GM23248 (cell line): ENCODE results near the gene POLR1A. TPM values are rescaled to one million over a fixed set of nuclear protein-coding genes. Genes with fewer than 3 reads are reported as not detected.

Experiments
- DNase-seq: peaks from one replicate; pipeline ENCODE4 v3.0.0-alpha.2; 2015
- H2AFZ ChIP-seq: fragments of 200-600 bp; sonication (generic); 2 replicates; pipeline ENCODE4 v1.6.1; 2016; ENCODE audit warnings: antibody characterized with exemption
- H3F3A ChIP-seq: fragments of 200-600 bp; sonication (generic); 2 replicates; pipeline ENCODE4 v1.6.1; 2016; ENCODE audit warnings: mild to moderate bottlenecking, antibody characterized with exemption, mixed run types; ENCODE audit not compliant: insufficient read depth
- H3K27ac ChIP-seq: fragments of 200-600 bp; sonication (generic); 2 replicates; pipeline ENCODE4 v1.5.1; 2016; ENCODE audit warnings: mild to moderate bottlenecking
- H3K27me3 ChIP-seq: fragments of 200-600 bp; sonication (generic); replicated peaks from 2 replicates; pipeline ENCODE4 v1.6.1; 2016; ENCODE audit warnings: mild to moderate bottlenecking; ENCODE audit not compliant: insufficient read depth
- H3K36me3 ChIP-seq: fragments of 200-600 bp; sonication (generic); 2 replicates; pipeline ENCODE4 v1.6.1; 2016; ENCODE audit warnings: low read depth, mild to moderate bottlenecking
- H3K4me1 ChIP-seq: fragments of 200-600 bp; sonication (generic); 2 replicates; pipeline ENCODE4 v1.6.1; 2016; ENCODE audit warnings: mild to moderate bottlenecking; ENCODE audit not compliant: insufficient read depth
- H3K4me2 ChIP-seq: fragments of 200-600 bp; sonication (generic); one replicate; pipeline ENCODE4 v1.6.1; 2016; ENCODE audit warnings: mild to moderate bottlenecking; ENCODE audit not compliant: unreplicated experiment
- H3K4me3 ChIP-seq: fragments of 200-600 bp; sonication (generic); 2 replicates; pipeline ENCODE4 v1.5.1; 2016; ENCODE audit warnings: mild to moderate bottlenecking
- H3K79me2 ChIP-seq: fragments of 200-600 bp; sonication (generic); 2 replicates; pipeline ENCODE4 v1.6.1; 2016; ENCODE audit warnings: mild to moderate bottlenecking; ENCODE audit not compliant: insufficient read depth
- H3K9ac ChIP-seq: fragments of 200-600 bp; sonication (generic); 2 replicates; pipeline ENCODE4 v1.6.1; 2016; ENCODE audit warnings: mild to moderate bottlenecking
- H3K9me2 ChIP-seq: fragments of 200-600 bp; sonication (generic); 2 replicates; pipeline ENCODE4 v1.6.1; 2016; ENCODE audit warnings: mixed run types, mild to moderate bottlenecking, moderate library complexity; ENCODE audit not compliant: insufficient read depth
- H3K9me3 ChIP-seq: fragments of 200-600 bp; sonication (generic); one replicate; pipeline ENCODE4 v1.6.1; 2017; ENCODE audit warnings: low read depth
- H4K20me1 ChIP-seq: fragments of 200-600 bp; sonication (generic); 2 replicates; pipeline ENCODE4 v1.6.0; 2016; ENCODE audit not compliant: insufficient read depth
- EZH2 ChIP-seq: fragments of 200-600 bp; sonication (generic); IDR thresholded peaks from 2 replicates; pipeline ENCODE4 v1.6.1; 2018; ENCODE audit warnings: antibody characterized with exemption, mild to moderate bottlenecking; ENCODE audit not compliant: insufficient read depth, poor library complexity, severe bottlenecking
- EZH2phosphoT487 ChIP-seq: fragments of 200-600 bp; sonication (generic); IDR thresholded peaks from 2 replicates; pipeline ENCODE4 v1.6.1; 2018; ENCODE audit warnings: antibody characterized with exemption, moderate library complexity, mild to moderate bottlenecking, low read depth; ENCODE audit not compliant: insufficient read depth
- WGBS, 2 experiments: methylation state at CpG; one replicate each; pipeline ENCODE4 v1.1.6; 2015 to 2017; ENCODE audit warnings: low lambda C conversion rate in 2 of 2, low coverage in 1 of 2; ENCODE audit errors: missing lambda C conversion rate in 2 of 2; 5-methylcytosine and 5-hydroxymethylcytosine counted together
- in situ Hi-C: fragments of 300-500 bp; cut with MboI; formaldehyde crosslinking; loops from 2 replicates; pipeline ENCODE4 v1.15.0; 2020
- polyA plus RNA-seq: library from polyadenylated mRNA; unstranded; fragments of >200 nt; fragmentation: Nextera tagmentation; extraction: Ambion mirVana; gene quantifications from 2 replicates; pipeline ENCODE4 v1.2.1, GENCODE V29; 2016
- total RNA-seq: library from RNA; depleted of rRNA; stranded (reverse); fragments of >200 nt; shearing (Covaris generic); gene quantifications from 2 replicates; pipeline ENCODE4 v1.2.3, GENCODE V29; 2014

The POLR1A gene
- total and polyA plus RNA-seq, 2 experiments from 2014 or later: 8.9 to 13.0 TPM

DNA sequence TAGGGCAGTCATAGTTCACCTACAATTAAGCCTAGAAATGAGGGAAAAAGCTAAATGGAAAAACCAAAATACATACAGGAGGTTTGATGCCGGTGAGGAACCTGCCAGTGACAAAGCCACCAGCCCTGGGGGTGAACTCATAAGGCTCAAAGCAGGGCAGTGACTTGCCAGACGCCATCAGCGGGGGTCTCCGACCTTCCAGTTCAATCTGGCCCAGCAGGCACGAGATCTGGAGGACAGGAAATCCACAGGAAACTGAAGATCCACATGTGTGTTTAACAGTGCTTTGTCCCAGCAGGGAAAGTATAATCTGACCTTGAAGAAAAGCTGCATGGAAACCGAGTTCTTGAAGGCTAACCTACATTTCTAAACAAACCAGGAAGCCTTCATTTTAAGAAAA lies 60.1 kb downstream of the POLR1A start:
- Histone ChIP-seq H2AFZ (no peak overlapping the region), H3K9me2 (no peaks in the 10 kb centered on the region), H3K27ac (no peak overlapping the region), H3K9me3 (no peaks in the 10 kb centered on the region), H3K36me3 (peaks cover 33% of the 10 kb centered on the region), H3K79me2 (no peaks in the 10 kb centered on the region), H3K9ac (no peak overlapping the region), H3K4me2 (no peak overlapping the region), H3K27me3 (no peaks in the 10 kb centered on the region), H3F3A (no peaks in the 10 kb centered on the region), H3K4me3 (no peak overlapping the region), H3K4me1 (0 out of 2 replicates have a peak, but pooled peaks cover 6% of the 10 kb centered on the region), H4K20me1 (no peaks in the 10 kb centered on the region)
- TF ChIP-seq EZH2 (no peak), EZH2phosphoT487 (no peak)
- 93 to 99% methylated on average over 6 of the region's 6 CpGs for WGBS, 2 experiments
- in situ Hi-C loops: no loop called here
- DNase-seq: no peak

DNA sequence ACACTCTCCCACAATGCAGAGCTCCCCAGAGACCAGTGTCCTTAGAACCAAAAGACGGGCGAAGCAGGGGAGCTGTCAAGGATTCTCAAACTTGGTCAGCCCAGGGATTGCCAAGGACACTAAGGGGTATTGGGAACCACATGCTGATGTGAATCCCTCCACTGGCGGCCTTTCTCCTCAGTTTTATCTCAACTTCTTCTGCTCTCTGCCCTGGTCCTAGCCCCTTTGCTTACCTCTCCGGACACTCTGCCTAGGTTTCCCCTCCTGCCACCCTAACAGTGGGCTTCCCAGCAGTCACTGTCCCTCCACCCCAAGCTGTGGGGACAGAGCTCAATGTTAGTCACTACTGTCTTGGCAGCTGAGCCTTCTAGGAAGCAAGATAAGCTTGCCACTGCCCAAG lies 61.1 kb downstream of the POLR1A start:
- H3K4me3 ChIP-seq: no peak overlapping the region
- H3K79me2 ChIP-seq: no peaks in the 10 kb centered on the region
- 94 to 96% methylated on average over 4 of the region's 4 CpGs for WGBS, 2 experiments
- H3K4me1 ChIP-seq: 0 out of 2 replicates have a peak, but pooled peaks cover 6% of the 10 kb centered on the region
- H4K20me1 ChIP-seq: no peaks in the 10 kb centered on the region
- H3K9me2 ChIP-seq: no peaks in the 10 kb centered on the region
- in situ Hi-C loops: no loop called here
- no peaks in the 10 kb centered on the region for H3F3A ChIP-seq
- H3K9ac ChIP-seq: no peak overlapping the region
- no peak overlapping the region for H3K4me2 ChIP-seq
- no peak for DNase-seq
- TF ChIP-seq EZH2phosphoT487 (no peak), EZH2 (no peak)
- no peak overlapping the region for H2AFZ ChIP-seq
- H3K27ac ChIP-seq: no peak overlapping the region
- no peaks in the 10 kb centered on the region for H3K27me3 ChIP-seq
- H3K36me3 ChIP-seq: peaks cover 33% of the 10 kb centered on the region
- H3K9me3 ChIP-seq: no peaks in the 10 kb centered on the region

DNA sequence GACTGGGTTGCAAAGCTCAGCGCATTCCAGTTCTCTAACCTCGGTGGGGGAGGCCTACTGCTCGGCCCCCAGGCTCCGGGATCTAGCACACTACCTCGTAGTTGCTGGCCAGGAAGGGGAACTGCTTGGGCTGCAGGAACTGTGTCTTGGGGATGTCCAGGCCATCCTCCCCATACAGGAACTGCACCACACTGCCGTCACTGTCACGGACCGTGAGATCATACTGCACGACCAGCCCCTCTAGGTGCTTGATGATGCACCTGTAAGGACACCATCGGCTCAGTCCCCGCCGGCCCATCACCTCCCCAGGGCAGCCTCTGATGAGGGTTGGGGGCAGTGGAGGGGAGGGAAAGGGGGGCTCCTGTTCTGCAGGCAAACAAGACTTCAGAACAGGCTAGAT lies 61.6 kb downstream of the POLR1A start:
- 0 out of 2 replicates have a peak, but pooled peaks cover 3% of the 10 kb centered on the region for H3F3A ChIP-seq
- H3K9me2 ChIP-seq: no peaks in the 10 kb centered on the region
- no peak overlapping the region for H3K4me2 ChIP-seq
- in situ Hi-C loops: no loop called here
- no peak overlapping the region for H2AFZ ChIP-seq
- H3K4me1 ChIP-seq: 0 out of 2 replicates have a peak, but pooled peaks cover 6% of the 10 kb centered on the region
- no peaks in the 10 kb centered on the region for H3K79me2 ChIP-seq
- no peak overlapping the region for H3K9ac ChIP-seq
- no peak for DNase-seq
- H3K9me3 ChIP-seq: no peaks in the 10 kb centered on the region
- no peak overlapping the region for H3K4me3 ChIP-seq
- no peak for TF ChIP-seq EZH2
- no peak for TF ChIP-seq EZH2phosphoT487
- H3K27ac ChIP-seq: no peak overlapping the region
- H3K36me3 ChIP-seq: peaks cover 30% of the 10 kb centered on the region
- no peaks in the 10 kb centered on the region for H4K20me1 ChIP-seq
- no peaks in the 10 kb centered on the region for H3K27me3 ChIP-seq
- WGBS, 2 experiments: 88 to 98% methylated on average over 11 to 12 of the region's 12 CpGs

DNA sequence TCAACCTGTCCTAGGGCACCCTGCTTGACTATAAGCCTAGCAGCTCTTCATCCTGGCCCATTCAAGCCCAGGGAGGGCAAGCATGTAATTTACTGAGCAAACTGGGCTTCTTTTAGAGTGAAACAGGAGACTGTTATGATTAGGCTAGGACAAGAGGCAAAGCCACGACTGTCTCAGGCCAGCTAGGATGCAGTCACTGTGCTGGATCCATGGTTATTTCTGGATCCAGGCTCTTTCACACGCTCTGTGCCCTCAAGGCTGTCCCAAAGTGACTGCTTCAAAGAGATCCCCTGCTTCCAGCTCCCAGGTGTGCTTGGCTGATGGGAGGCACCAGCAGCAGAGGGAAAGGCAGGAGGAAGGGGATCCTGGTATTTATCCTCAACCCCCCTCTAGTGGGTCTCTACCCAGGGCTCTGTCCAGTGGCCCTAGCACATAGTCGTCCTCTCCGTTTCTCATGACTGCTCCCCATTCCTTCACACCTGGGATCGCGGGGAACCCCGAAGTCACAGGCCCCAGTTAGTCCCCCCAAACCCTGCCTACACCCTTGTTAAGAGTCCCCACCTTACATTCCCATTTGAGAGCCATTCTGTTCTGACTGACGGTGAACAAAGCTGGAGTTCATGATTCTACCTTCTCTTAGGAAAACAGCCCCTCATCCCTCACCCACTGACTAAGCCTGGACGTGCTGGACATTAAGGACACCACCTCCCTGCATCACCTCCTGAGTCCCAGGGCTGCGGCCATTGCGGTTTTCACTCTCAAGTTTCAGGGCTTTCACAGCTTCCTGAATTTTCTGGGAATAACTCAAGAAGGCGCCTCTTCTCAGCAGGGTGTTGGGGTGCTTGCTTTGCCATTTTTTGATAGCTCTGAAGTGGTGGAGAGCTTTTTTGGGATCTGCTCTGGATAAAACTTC lies 63.2 kb downstream of the POLR1A start:
- no peaks in the 10 kb centered on the region for H3K9me2 ChIP-seq
- H3K27me3 ChIP-seq: no peaks in the 10 kb centered on the region
- H3K4me1 ChIP-seq: peaks cover 20% of the 10 kb centered on the region
- no peaks in the 10 kb centered on the region for H3K9me3 ChIP-seq
- no peaks in the 10 kb centered on the region for H3K79me2 ChIP-seq
- no peak overlapping the region for H3K27ac ChIP-seq
- in situ Hi-C loops: no loop called here
- TF ChIP-seq EZH2phosphoT487 (no peak), EZH2 (no peak)
- no peak overlapping the region for H3K4me3 ChIP-seq
- H2AFZ ChIP-seq: no peak overlapping the region
- peaks cover 24% of the 10 kb centered on the region for H3K36me3 ChIP-seq
- peaks cover 18% of the 10 kb centered on the region for H3F3A ChIP-seq
- no peaks in the 10 kb centered on the region for H4K20me1 ChIP-seq
- 97 to 99% methylated on average over 12 of the region's 12 CpGs for WGBS, 2 experiments
- H3K4me2 ChIP-seq: no peak overlapping the region
- DNase-seq: no peak
- no peak overlapping the region for H3K9ac ChIP-seq
